UCSD-AML1 (cell line): ENCODE measurements around the gene PTPRU.
"Not testable (repeated sequence)": the region's sequence is repeated elsewhere in the genome, so short reads cannot be mapped to it uniquely, and the experiment has no call there.

ENCODE experiments used
- DNase-seq: peaks from one replicate; lab custom pipeline; 2025; ENCODE audit not compliant: unreplicated experiment; lab: John Stamatoyannopoulos, UW

The PTPRU gene

DNA sequence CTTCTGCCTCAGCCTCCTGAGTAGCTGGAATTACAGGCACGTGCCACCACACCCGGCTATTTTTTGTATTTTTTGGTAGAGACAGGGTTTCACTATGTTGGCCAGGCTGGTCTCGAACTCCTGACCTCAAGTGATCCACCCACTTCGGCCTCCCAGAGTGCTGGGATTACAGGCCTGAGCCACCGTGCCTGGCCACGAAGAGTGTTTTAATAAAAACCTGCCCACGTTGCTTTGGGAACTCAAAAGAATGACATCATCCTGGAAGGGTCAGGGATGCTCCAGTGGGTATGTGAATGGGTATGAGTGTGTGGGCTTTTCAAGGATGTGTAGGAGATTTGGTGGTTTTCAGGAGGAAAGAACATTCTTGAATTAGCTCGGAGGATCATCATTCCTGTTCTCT, 78.4 kb downstream of the PTPRU start:
- not testable (repeated sequence) for DNase-seq

DNA sequence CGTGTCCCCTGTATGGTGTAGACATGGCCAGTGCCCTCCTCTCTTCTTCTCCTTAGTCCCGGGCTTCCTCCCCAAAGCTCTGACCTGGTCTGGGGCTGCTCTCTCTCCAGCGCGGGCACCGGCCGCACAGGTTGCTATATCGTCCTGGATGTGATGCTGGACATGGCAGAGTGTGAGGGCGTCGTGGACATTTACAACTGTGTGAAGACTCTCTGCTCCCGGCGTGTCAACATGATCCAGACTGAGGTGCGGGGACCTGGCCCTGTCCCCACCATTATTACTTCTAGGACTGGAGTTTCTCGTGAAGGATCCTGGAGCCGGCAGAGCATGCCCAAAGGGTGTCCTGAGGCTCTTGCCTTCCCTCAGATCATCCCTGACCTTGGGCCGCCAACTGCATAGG, 78.9 kb downstream of the PTPRU start:
- DNase-seq: no peak

- DNase-seq: no peak
Observed at GRCh38 chr1:29315876-29316275, 79.6 kb downstream of the PTPRU start.

GRCh38 chr1:29317063-29317915, 81.0 kb downstream of the PTPRU start:
- DNase-seq: no peak

DNA sequence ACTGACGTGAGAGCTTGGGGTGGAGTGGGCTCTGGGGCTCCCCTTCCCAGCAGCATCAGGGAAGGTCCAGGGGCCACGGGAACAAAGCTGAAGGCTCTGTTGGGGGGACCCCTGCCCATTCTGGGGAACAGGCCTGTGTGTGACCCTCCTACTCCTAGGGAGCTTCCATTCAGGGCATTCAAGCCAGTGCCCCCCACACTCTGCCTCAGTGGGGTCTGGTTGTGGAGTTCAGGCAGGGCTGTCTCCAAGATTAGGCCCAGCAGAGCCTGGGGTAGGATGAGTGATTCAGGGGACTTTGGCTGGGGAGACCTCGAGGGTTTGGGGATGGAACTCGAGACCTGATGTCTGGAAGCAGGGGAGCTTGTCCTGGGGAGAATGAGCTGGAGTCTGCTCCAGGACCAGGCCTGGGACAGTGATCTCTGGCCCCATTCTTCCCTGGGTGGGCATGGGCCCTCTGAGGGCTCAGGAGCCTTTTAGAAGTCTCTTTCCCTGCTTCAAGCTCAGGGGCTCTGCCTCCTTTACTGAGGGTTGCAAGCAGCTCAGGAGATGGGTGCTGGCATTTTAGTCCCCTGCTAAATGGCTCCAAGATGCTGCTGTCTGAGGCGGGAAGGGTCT, 81.7 kb downstream of the PTPRU start:
- DNase-seq: no peak

- DNase-seq: no peak
Observed at GRCh38 chr1:29318724-29319123, 82.4 kb downstream of the PTPRU start.

GRCh38 chr1:29319300-29320110, 83.2 kb downstream of the PTPRU start:
- DNase-seq: no peak

GRCh38 chr1:29320156-29320940, 84.0 kb downstream of the PTPRU start:
- no peak for DNase-seq

- DNase-seq: no peak
Observed at GRCh38 chr1:29321176-29321575, 84.9 kb downstream of the PTPRU start.

DNA sequence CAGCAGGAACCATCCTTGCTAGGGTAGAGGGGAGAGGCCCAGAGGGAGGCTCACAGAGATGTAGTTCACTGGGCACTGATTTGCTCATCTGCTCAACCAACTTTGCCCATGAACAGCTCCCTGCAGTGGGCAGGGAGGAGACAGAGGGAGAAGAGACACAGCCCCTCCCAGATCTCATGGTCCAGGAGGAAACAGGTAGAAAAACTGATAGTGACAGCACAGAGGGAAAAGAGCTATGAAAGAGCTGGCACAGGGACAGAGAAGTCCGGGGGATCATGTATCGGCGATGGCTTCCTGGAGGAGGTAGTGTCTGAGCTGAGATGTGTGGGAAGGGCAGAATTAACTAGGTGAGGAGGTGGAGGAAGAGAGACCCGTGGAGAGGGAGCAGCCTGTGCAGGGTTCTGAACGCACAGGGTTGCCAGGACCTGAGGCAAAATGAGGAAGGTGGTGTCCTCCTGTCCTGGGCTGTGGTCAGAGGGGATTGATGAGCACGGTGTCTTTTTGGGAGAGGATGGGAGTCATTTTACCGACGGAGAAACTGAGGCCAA, 85.9 kb downstream of the PTPRU start:
- DNase-seq: no peak

GRCh38 chr1:29322861-29323585, 86.7 kb downstream of the PTPRU start:
- DNase-seq: no peak

DNA sequence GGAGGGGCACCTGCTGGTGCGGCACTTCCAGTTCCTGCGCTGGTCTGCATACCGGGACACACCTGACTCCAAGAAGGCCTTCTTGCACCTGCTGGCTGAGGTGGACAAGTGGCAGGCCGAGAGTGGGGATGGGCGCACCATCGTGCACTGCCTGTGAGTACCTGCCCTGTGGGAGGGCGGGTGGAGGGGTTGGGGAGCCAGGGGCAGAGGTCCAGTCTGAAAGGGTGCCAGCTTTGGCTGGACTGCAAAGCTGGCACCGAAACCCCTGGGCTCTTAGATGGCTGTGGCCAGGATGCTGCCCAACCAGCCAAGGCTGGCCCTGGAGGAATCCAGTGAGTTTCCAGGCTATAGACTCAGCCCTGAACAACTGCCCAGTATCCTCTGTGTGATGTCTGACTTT, 87.3 kb downstream of the PTPRU start:
- DNase-seq: no peak

DNA sequence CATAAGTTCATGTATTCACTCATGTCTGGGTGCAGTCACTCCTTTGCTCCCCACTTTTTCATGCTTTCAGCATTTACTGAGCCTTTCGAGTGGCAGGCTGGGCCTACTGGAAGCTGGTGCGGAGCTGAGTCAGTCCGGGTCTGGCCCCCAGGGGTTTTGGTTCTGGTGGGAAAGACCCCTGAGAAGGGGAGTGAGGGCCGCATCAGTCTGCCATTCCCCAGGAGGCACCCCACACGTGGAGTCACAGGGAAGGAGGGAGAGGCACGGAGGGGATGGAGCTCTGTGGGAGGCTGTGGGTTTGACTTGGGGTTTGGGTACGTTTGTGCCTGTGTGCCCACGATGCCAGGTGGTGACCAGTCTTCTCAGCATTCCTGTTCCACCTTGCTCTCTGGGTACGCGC, 87.9 kb downstream of the PTPRU start:
- no peak for DNase-seq

DNA sequence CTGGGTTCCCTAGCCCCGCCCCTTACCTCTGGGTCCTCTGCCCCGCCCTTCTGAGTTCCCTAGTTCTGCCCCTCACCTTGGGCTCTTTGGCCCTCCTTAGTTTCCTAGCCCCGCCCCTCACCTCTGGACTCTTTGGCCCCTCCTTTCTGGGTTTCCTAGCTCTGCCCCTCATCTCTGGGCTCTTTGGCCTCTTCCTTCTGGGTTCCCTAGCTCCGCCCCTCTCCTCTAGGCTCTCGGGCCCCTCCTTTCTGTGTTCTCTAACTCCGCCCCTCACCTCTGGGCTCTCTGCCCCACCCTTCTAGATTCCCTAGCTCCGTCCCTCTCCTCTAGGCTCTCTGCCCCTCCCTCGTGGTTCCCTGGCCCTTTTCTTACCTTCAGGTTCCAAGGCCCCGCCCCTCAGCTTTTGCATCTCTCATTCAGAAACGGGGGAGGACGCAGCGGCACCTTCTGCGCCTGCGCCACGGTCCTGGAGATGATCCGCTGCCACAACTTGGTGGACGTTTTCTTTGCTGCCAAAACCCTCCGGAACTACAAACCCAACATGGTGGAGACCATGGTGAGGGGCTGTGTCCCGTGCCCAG, 88.5 kb downstream of the PTPRU start:
- DNase-seq: no peak

- no peak for DNase-seq
Observed at GRCh38 chr1:29325675-29326074, 89.4 kb downstream of the PTPRU start.

DNA sequence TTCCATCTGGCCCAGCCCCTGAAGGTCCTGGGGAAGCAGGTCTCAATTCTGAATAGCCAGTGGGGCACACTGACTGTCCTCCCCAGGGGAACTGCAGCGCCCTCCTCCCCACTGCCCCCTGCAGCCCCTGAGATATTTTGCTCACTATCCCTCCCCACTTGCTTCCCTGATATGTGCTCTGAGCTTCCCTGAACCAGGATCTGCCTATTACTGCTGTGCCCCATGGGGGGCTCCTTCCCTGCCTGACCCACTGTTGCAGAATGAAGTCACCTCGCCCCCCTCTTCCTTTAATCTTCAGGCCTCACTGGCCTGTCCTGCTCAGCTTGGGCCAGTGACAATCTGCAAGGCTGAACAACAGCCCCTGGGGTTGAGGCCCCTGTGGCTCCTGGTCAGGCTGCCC, 89.8 kb downstream of the PTPRU start:
- DNase-seq: no peak

GRCh38 chr1:29327223-29327935, 91.1 kb downstream of the PTPRU start:
- no peak for DNase-seq

DNA sequence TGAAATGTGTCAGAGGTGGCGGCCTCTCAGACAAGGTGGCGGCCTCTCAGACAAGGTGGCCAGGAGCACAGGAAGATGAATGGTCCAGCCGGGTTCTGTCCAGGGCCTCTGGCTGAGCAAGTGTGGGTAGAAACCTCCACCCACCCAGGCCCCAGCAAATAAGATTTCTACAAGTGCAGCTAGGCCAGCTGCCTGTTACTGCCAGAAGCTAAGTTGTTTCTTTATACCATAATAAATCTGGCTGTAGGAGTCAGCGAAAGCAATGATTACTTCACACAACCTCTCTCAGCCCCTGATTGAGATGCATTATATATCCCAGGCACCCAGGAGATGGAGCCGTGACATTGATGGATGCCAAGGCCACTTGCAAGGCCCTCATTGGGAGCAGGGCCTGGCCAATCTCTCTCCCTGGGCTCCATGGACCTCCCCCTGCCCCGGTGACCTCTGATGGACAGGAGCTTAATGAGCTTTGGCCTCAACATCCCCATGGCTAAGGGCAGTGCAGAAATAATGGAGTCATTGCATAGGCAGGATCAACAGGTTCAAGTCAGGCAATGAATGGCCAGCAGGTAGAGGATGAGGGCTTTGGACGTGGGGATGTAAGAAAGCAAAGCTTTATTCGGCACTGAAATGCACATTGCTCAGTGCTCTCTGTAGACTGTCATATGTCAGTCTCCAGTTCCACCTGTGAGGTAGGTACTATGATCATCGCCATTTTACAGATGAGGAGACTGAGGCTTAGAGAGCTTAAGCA, 92.9 kb downstream of the PTPRU start:
- DNase-seq: no peak
